ENCODE measurements around the gene TUBB4B.

The TUBB4B gene

DNA sequence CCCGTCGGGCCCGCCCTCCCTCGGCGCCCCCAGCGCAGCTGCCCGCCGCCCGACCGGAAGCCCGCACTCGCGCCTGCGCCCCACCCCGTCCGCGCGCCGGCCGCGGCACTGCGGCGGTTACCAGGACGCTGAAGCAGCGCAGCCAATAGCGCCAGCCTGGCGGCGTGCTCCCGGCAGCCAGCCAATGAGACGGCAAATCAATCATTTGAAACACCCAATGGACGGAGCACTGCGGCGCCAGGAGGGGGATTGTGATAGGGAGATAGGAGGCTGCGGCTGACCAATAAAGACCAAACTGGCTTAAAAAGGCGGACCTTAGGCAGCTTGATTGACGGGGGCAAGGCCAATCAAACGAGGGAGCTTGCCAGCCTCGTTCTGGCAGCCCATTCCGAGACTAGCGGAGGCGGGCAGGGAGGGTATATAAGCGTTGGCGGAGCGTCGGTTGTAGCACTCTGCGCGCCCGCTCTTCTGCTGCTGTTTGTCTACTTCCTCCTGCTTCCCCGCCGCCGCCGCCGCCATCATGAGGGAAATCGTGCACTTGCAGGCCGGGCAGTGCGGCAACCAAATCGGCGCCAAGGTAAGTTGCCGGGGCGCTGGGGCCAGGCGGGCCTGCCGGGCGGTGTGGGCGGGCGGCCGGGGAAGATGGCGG is at the start of gene TUBB4B:
TUBB4B (plus strand) TSS at position 447 of the 649 bp plus-strand sequence; CDS start at position 521, 74 bp downstream.
- peak; percentile 100 for DNase-seq

DNA sequence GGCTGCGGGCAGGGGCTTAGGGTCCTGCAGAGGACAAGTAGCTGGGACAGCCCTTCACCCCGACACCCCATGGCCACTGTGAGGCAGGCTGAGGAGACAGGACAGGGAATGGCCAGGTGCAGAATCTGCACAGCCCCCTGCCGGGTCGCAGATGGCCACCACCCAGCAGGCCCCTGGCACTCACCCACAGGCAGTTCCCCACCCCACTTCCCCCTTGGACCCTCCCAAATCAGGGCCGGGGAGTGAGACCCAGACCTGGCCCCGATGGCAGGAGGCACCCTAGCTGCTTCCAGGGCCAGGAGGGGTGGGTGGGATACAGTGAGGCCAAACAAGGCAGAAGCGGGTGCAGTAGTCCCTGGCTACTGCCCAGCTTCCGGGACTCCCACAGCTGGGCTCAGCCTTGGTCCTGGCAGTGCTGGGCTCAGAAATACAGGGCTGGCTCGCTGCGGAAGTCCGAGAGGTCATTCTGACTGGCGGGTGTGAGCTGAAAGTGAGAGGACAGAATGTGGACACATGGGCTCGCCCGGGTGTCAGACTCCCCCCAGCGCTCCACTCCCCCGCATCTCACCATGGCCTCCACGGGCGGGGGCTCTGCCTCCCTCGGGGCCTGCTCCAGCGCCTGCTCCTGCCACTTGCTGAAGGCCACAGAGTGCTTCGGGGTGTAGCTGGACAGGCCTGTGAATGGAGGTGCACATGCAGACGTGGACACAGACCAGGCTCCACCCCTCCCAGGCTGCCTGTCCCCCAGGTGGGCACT is 49.2 kb upstream of the TUBB4B start:
- DNase-seq: no peak

DNA sequence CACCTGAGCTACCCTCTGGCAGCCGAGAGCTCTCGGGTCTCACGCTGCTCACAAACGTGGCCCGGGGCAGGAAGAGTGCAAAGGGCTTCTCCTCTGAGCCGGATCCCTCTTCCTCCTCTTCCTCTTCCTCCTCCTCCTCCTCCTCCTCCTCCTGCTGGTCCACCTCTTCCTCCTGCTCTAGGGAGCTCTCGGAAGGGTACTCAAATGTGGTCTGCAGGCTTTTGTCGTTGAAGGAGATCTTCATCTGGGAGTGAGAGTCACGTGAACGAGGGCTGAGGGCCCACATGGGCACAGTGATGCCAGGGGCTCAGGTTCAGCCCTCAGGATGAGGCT is 48.7 kb upstream of the TUBB4B start:
- DNase-seq: no peak

DNA sequence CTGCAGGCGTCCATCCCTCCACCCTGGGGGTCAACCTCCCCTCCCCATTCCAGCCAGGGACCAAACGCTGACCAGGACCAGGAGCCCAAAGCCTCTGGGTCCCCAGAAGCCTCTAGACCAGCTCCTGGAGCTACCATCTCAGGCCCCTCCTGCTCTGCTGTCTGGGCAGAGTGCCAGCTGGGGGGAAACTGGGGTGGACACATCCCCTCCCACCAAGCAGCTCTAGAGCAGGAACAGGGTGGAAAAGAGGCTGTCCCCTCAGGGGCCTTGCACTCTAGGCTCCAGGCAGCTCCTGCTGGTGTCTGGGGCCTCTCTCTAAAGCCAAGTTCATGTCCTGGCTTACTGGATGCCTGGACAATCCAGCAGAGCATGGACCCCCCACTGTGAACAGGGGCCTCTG is 48.2 kb upstream of the TUBB4B start:
- no peak for DNase-seq

DNA sequence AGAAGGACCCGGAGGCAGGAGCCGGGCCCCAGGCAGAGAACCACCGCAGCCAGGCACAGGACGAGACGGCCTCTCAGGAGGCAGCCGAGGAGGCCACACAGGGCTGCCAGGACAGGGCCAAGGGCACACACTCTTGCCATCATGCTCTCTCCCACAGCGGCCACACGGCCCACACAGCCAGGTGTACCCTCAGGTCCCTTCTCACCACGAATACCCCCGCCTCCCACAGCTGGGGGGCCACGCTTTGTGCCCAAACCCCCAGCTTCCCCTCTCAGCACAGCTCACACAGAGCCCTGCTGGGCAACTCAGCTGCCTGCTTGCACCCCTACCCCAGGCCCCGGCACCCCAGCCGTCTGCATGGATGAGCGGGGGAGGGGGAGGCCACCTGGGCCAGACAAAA is 47.3 kb upstream of the TUBB4B start:
- DNase-seq: no peak

DNA sequence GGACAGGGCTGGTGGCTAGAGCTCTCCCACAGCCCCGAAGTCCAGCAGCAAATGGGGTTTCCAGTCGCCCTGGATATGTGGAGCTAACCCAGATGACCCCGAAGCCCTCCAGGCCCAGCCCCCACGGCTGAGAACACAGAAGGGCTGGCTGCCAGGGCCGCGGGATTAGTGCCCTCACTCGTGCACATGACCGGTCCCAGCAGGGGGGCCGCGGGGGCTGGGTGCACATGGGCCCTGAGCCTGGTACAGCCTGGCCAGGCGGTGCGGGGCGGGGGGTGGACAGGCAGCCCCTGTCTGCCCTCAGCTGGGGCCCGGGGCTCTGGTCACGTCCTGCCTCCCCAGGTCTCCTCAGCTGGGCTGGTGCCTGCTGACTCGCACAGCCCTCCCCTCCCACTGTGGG is 46.7 kb upstream of the TUBB4B start:
- DNase-seq: no peak

DNA sequence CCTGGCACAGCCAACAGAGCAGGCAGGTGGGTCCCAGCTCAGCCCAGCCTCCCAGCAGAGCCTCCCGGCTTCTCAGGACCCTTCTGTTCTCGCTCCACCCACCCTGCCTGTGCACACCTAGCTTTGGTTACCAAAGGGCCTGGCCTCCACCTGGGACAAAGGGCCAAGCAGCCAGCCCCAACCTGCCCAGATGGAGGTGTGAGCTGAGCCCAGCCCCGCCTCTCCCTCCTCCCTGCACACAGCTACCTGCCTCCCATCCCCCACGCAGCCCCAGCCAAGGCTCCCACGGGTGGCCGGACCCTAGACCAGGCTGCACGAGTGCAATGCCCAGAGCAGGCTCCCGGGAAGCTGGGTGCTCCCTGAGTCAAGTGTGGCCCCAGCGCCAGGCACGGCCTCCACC is 46.2 kb upstream of the TUBB4B start:
- DNase-seq: no peak

DNA sequence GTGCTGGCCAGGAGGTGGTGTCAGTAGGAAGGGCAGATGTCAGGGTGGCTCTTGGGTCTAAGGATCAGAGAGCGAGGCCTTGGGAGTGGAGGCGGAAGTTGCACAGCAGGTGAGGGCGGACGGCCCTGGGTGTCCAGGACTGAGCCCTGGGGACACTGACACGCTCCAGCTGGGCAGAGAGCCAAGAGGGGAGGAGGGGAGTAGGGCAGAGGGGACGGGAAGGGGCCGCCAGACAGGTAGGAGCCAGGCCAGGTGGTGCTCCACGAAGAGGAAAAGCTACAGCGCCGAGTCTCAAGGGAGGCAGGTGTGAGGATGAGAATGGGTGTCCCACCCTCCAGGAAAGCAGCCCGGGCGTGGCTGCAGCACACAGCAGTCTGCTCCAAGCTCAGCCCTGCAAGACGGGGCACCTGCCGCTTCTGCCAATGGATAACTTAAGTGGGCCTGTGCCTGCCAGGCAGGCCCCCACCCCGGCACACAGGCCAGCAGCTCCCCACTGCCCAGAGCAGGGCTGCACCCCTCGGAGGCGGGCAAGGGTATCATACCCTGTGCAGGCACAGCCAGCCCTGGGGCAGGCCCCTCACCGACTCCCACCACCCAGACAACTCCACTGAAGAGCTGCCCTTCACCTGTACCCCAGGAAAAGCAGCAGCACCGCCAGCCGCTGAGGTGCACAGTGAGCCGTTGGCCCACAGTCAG is 45.4 kb upstream of the TUBB4B start:
- no peak for DNase-seq

DNA sequence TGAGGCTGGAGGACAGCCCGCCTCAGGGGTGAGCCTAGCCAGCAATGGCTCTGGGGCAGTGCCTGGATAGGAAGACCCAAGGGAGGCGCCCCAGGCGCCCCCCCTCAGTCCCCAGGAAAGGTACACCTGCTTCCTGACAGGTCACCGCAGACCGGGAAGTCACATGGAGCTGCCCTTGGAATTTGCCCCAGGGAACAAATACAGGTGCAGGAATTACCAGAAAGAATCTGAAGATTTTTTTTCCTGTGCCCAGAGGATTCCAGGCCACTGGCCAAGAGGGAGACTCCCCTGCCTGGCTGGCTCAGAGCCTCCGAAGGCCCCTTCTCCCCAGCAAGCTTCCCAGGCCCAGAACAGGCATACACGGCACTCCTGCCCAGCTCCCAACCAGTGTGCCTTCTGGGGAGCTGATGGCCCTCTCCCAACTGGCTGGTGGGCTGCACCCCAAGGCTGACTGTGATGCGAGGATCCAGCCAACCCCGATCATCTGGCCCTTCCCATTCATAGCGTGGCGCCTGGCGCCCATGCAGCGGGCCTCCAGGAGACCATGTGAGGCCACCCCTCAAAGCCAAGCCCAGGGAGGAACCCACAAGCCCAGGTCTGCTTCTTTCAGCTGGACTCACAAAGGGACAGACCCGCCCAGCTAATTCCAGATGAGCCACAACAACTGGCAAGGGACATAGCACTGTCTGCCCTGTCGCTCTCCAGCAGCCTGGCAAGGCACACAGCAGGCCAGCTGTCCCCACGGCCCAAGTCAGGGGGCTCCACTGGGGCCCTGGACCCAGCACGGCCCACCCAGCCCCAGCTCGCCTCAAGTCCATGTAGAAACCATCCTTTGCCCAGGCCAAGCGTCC is 42.8 kb upstream of the TUBB4B start:
- no peak for DNase-seq

DNA sequence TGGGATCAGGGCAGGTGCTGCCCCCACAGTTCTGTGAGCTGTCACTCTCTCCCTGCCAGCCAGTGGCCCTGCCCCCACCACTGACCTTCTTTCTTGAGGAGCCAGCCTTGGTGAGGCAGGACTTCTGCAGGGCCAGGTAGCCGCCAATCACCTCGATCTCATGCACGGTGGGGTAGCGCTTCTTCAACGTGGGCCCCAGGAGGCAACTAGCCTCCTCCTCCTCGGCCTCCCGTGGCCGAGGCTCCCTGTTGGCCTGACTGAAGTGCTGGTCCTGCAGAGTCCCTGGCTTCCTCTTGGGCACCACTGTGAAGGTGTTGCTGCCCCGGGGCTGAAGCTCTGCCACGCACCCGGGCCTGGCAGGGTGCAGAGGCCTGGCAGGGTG is 42.2 kb upstream of the TUBB4B start:
- no peak for DNase-seq

DNA sequence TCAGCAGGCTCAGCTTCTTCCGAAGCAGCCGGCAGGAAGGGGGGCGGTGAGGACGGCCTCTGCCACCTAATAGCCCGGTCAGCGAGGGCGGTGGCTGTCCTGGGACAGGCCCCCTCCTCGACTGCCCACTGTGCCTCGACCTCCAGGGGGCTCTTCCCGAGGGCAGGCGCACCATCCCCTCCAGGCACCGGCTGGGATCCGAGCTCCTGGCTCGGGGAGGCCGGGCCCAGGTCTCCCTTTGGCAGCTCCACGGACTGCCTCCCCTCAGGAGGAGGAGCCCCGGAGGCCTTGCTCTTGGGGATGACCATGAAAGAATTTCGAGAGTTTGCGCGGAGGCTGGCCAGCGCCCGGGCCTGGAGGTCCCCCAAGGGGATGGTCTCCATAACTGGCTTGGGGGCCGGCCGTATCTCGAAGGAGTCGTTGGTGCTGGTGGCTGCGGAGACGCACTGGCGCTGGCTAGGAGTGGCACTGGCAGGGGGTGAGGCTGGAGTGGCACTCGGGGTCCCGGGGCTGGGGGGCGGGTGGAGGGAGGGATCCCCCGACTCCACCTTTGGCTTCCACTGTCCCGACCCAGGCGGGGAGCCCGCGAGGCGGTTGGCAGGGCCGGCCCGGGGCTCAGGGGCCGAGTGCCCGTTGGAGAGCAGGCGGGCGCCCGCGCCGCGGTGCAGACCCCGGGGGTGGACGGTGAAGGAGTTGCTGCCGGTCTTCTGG is 41.5 kb upstream of the TUBB4B start:
- DNase-seq: no peak

DNA sequence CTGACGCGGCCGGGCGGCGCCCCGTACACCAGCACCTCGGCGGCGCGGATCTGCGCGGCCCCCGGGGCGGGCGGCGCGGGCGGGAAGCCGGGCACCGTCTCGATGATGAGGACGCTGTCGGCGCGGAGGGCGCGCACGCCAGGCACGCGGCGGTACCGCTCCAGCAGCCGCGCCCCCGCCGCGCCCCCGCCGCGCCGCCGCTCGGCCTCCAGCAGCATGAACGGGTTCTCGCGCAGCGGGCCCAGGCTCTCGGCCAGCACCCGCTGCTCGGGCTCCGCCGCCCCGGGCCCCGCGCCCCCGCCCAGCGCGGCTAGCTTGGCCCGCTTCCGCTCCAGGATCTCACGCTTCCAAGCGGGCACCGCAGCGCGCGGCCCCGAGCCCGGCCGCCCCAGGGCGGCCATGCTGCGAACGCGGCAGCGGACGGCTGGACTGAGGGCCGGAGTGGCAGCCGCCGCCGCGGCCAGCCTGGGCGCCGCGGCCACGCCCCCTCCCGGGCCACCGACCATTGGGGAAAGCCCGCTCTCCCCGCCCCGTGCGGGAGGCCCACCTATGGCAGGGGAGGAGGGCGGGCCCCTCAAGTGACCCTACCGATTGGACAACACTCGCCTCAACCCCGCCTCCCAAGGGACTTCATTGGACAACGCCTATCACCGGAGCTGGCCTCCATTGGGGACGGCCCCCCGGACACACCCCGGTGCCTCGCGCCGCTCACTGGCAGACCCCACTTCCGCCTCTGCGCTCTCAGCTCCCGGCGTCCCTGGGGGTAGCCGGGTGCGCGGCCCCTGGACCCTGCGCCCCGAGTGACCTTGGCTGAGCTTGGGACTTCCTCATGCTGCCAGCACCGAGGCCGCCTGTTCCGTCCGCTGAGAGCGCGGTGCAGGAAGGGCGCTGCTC is 40.5 kb upstream of the TUBB4B start, which contains the start of gene TPRN:
TPRN (minus strand) TSS at position 431 of the 894 bp plus-strand sequence; CDS start at position 401, 30 bp downstream.
- DNase-seq: peak; percentile 100

DNA sequence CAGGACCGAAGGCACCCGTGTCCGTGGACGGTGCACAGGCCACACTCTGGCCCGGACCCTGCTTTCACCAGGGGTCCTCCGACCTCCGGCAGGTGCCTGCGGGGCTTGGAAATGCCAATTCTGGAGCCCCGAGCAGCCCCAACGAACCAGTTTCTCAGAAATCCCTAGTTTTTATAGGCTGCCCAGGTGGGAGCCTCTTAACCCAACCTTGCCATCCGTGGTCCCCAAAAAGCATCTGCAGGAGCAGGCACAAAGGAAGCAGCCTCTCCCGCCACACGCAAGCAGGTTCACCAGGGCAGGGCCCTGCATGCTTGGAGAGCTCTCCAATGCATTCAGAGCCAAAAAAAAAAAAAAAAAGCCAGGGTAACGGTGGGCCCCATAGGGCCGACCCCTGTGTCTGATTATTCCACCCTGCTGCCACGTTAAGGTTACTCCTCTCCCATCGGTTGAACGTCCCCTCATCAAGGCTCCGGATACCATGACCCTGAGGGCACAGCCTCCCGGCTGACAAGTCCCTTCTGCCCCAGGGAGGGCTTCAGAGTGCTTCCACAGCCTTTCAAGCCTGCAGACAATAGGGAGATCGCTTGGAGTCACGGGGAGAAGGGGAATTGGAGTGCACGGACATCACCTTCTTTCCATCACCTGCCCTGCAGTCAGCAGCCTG is 39.8 kb upstream of the TUBB4B start:
- DNase-seq: no peak

DNA sequence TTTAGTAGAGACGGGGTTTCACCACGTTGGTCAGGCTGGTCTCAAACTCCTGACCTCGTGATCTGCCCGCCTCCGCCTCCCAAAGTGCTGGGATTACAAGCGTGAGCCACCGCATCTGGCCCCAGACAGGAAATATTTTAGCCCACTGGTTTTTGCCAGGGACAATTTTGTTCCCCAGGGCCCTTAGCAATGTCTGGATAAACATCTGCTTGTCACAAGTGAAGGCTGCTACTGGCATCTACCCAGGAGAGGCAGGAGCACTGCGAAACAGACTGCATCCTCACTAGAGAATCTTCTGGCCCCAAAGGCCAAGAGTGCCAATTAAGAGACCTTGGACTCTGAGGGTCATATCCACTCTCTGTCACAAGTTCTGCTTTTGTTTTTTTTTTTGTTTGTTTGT is 38.1 kb upstream of the TUBB4B start:
- DNase-seq: no peak

DNA sequence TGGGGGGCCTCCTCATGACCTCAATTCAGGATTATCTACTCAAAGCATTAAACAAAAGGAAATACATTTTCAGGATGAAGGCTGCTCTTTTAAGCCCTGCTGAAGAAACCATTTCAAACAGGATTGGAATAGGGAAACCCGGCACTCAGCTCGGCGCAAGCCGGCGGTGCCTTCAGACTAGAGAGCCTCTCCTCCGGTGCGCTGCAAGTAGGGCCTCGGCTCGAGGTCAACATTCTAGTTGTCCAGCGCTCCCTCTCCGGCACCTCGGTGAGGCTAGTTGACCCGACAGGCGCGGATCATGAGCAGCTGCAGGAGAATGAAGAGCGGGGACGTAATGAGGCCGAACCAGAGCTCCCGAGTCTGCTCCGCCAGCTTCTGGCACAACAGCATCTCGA is 36.4 kb upstream of the TUBB4B start:
- no peak for DNase-seq

DNA sequence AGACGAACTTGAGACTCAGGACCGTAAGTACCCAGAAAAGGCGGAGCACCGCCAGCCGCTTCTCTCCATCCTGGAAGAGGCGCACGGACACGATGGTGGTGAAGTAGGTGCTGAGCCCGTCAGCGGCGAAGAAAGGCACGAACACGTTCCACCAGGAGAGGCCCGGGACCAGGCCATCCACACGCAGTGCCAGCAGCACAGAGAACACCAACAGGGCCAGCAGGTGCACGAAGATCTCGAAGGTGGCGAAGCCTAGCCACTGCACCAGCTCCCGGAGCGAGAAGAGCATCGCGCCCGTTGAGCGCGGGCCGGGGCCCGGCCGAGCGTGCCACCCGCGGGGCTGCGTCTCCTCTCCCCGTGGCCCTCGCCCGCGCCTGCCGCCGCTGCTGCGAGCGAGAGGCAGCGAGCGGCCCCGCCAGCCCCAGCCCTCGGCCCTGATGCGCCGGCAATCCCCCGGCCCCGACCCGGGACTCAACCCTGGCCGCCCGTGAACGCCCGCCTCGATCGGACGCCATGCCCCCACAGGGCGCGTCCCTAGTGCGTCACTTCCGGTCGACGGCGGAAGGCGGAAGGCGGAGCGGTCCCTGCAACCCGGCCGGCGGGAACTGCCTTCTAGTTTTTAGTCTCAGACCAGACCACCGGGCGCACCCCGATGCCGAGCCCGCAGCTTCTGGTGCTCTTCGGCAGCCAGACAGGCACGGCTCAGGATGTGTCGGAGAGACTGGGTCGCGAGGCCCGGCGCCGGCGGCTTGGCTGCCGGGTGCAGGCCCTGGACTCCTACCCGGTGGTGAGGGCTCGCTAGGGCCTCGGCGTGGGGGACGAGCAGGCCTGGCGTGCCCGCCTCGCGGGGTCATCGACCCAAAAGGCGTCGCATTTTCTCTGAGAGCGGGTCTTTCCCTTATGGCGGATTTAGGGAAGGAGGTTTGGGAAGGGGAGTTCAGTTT is 35.7 kb upstream of the TUBB4B start, which contains the start of the genes NDOR1 and TMEM203:
NDOR1 (plus strand) TSS at position 575 of the 944 bp plus-strand sequence; CDS start at position 653, 78 bp downstream.
TMEM203 (minus strand) TSS at position 523 of the 944 bp plus-strand sequence; CDS start at position 289, 234 bp downstream.
- peak; percentile 93 for DNase-seq

DNA sequence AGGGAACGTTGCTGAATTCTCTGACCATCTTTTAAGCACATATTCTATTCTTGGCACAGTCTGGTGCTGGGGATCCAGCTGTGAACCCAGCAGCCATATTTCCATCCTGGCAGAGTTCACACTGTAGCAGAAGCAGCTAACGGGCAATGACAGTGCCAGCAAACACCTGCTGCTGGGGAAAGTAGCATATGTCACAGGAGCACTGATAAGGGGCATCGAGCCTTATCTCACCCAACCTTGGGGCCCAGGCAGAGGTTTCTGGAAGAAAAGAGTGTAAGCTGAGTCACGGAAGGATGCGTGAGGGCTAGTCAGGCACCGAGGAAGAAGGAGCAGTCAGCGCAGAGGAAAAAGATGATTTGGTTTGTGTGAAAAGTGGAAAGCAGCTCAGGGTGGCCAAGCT is 34.5 kb upstream of the TUBB4B start:
- no peak for DNase-seq

DNA sequence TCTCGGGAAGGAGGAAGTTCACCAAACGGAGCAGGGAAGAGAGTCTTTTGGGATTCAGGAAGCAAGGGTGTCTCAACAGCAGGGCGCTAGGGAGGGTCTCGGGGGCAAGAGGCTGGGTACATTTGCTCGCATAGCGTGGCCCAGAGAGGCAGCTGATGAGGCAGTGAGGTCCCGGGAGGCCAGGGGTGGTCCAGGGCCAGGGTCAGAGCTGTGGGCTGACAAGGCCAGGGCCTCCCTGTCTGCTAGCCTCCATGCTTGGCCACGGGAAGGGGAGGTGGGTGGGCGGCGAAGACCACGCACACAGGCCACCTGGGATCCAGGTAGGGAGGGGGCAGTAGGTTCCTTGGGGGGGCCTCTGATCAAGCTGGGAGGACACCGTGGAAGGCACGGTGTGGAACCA is 29.6 kb upstream of the TUBB4B start:
- DNase-seq: no peak

DNA sequence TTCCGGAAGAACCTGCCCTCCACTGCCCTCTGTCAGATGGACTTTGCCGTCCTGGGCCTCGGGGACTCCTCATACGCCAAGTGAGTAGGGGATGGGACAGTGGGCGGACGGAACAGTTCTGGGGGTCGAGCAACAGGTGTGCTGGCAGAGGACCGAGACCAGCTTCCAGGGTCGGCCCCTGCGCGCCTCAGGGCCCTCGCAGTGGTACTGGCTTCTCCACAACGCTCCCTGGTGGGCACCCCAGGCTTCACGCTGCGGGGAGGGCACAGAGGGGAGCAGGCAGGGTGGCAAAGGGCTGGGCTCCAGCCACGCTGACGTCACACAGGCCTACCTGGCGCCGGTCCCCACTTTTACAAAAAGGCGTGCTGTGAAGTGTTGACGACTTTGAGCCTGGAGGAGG is 28.6 kb upstream of the TUBB4B start:
- DNase-seq: no peak
